K562 (cell line): Measurements from ENCODE around the gene TOM1L1. TPM values are rescaled to one million over a fixed set of nuclear protein-coding genes. Genes with fewer than 3 reads are reported as not detected.

ENCODE experiments used
- ATAC-seq: fragments of 200-7000 bp; cut with Tn5 transposase; 3 replicates; pipeline ENCODE4 v1.9.1; 2020; ENCODE audit warnings: moderate library complexity
- BruUV-seq: library from RNA; stranded (reverse); fragments of 400-500 nt; replicated peaks from 2 replicates; lab custom pipeline; 2021; lab: Mats Ljungman, UMichigan
- CTCF ChIA-PET: fragments of 300-600 bp; formaldehyde crosslinking; extraction: SDS; loops from one replicate; lab custom pipeline; 2021; ENCODE audit warnings: low intra/inter-chr PET ratio; lab: Yijun Ruan, JAX
- POLR2A ChIA-PET: fragments of 300-600, 350-650 bp; sonication (Branson Sonifier 250); formaldehyde crosslinking; extraction: SDS; loops from one replicate; lab custom pipeline; 2021; ENCODE audit warnings: antibody characterized with exemption, inconsistent platforms; lab: Yijun Ruan, JAX
- DNase-seq, 4 experiments: peaks; one replicate each; pipeline versions ENCODE4 v3.0.0 to v3.0.0-alpha.2; 2011 to 2018; ENCODE audit warnings: low spot score in 3 of 4, mixed read lengths in 3 of 4; ENCODE audit errors: extremely low read depth in 1 of 4
- FAIRE-seq: peaks from 2 replicates; lab custom pipeline; 2011; peaks lifted over from hg19 to GRCh38; lab: Jason Lieb, UNC
- H2AFZ ChIP-seq: 2 replicates; pipeline ENCODE4 v1.6.0; 2011; ENCODE audit warnings: low read depth, low read length, control low read depth, inconsistent platforms
- H3K27ac ChIP-seq: fragments of 200-600 bp; 3 replicates; pipeline ENCODE4 v1.8.0; 2011; ENCODE audit warnings: low read depth, mild to moderate bottlenecking, control low read depth, inconsistent platforms, low read length, moderate library complexity, mixed read lengths; ENCODE audit errors: extremely low read depth
- H3K27me3 ChIP-seq, 2 experiments: fragments of 300-600 bp in 1 of 2; 2 replicates in 1 of 2; 3 replicates in 1 of 2; pipeline versions ENCODE4 v1.6.0 to v1.8.0; 2011; ENCODE audit warnings: inconsistent platforms in 2 of 2, low read length in 2 of 2, mild to moderate bottlenecking in 1 of 2, mixed read lengths in 1 of 2, moderate library complexity in 1 of 2; ENCODE audit not compliant: control insufficient read depth in 2 of 2, insufficient read depth in 2 of 2
- H3K36me3 ChIP-seq: fragments of 300-600 bp; 3 replicates; pipeline ENCODE4 v1.8.0; 2011; ENCODE audit warnings: mild to moderate bottlenecking, low read length, inconsistent platforms; ENCODE audit not compliant: control insufficient read depth, insufficient read depth
- H3K4me1 ChIP-seq, 2 experiments: fragments of 200-600 bp in 1 of 2; replicated peaks in 1 of 2; 2 replicates in 1 of 2; 3 replicates in 1 of 2; pipeline versions ENCODE4 v1.5.1 to v1.8.0; 2011; ENCODE audit warnings: inconsistent platforms in 2 of 2, low read length in 2 of 2, mild to moderate bottlenecking in 1 of 2, mixed read lengths in 1 of 2, moderate library complexity in 1 of 2; ENCODE audit not compliant: control insufficient read depth in 2 of 2, insufficient read depth in 2 of 2
- H3K4me2 ChIP-seq: 2 replicates; pipeline ENCODE4 v1.6.1; 2011; ENCODE audit warnings: low read length, control low read depth, inconsistent platforms, mixed read lengths; ENCODE audit not compliant: insufficient read depth
- H3K4me3 ChIP-seq: fragments of 200-600 bp; sonication (generic), shearing (Covaris generic); 2 replicates; pipeline ENCODE4 v1.5.1; 2016; ENCODE audit warnings: control low read depth, inconsistent platforms
- H3K79me2 ChIP-seq: fragments of 200-600 bp; 3 replicates; pipeline ENCODE4 v1.8.0; 2011; ENCODE audit warnings: low read length, inconsistent platforms; ENCODE audit not compliant: control insufficient read depth, insufficient read depth
- H3K9ac ChIP-seq, 2 experiments: 2 replicates each; pipeline versions ENCODE4 v1.6.0 to v1.6.1; 2011; ENCODE audit warnings: low read depth in 2 of 2, low read length in 2 of 2, control low read depth in 1 of 2, inconsistent platforms in 1 of 2, mild to moderate bottlenecking in 1 of 2, mixed read lengths in 1 of 2; ENCODE audit not compliant: insufficient read depth in 1 of 2
- H3K9me1 ChIP-seq: one replicate; pipeline ENCODE4 v1.6.0; 2011; ENCODE audit warnings: inconsistent platforms, mild to moderate bottlenecking, low read length, moderate library complexity; ENCODE audit not compliant: control insufficient read depth, insufficient read depth
- H3K9me3 ChIP-seq: replicated peaks from 2 replicates; pipeline ENCODE4 v1.5.1; 2011; ENCODE audit warnings: low read depth, low read length, inconsistent platforms; ENCODE audit not compliant: control insufficient read depth, insufficient read depth
- H4K20me1 ChIP-seq: replicated peaks from 2 replicates; pipeline ENCODE4 v1.6.1; 2011; ENCODE audit warnings: low read length, inconsistent platforms, mixed read lengths; ENCODE audit not compliant: control insufficient read depth, insufficient read depth
- CXXC5 ChIP-seq: fragments of 250-450 bp; sonication (Bioruptor Pico); IDR thresholded peaks from 2 replicates; pipeline ENCODE4 v1.8.0; 2022; ENCODE audit warnings: inconsistent platforms, mild to moderate bottlenecking, moderate library complexity
- KDM1A ChIP-seq, 2 experiments: fragments of 450-650 bp; IDR thresholded peaks; 2 replicates each; pipeline ENCODE4 v1.6.1; 2016; ENCODE audit warnings: mild to moderate bottlenecking in 2 of 2
- NFE2 ChIP-seq: IDR thresholded peaks from 2 replicates; pipeline ENCODE4 v1.6.1; 2014; ENCODE audit warnings: antibody characterized with exemption, low read depth
- TBP ChIP-seq: optimal IDR thresholded peaks from 2 replicates; pipeline ENCODE3; 2011; ENCODE audit warnings: low read depth, low read length, improper control_type of control experiment
- ZNF644 ChIP-seq: fragments of 200-800 bp; sonication (Bioruptor generic); IDR thresholded peaks from 2 replicates; pipeline ENCODE4 v1.6.1; 2016; ENCODE audit warnings: low read depth, missing genetic modification characterization, missing compliant biosample characterization
- WGBS: fragments of 100-300 bp; shearing (Covaris generic); methylation state at CpG from one replicate; pipeline ENCODE4 v1.1.6; 2016; ENCODE audit warnings: low coverage, mixed read lengths; ENCODE audit not compliant: insufficient coverage; ENCODE audit errors: missing lambda C conversion rate; 5-methylcytosine and 5-hydroxymethylcytosine counted together
- in situ Hi-C: fragments of 300-500 bp; cut with MboI; formaldehyde crosslinking; loops from 4 replicates; pipeline ENCODE4 v1.15.0; 2018; ENCODE audit warnings: inconsistent platforms, mixed read lengths
- intact Hi-C: fragments of 100-400 bp; cut with micrococcal nuclease; formaldehyde crosslinking; loops from 2 replicates; pipeline ENCODE4 v1.14.2; 2022
- polyA plus RNA-seq, 8 experiments: library from polyadenylated mRNA; depleted of rRNA in 4 of 8; stranded (reverse) in 5 of 8; unstranded in 3 of 8; fragments of >200 nt; fragmentation: Nextera tagmentation in 2 of 8; fragmentation: Illumina TruSeq in 1 of 8; extraction: Ambion mirVana in 2 of 8; extraction: Trizol in 1 of 8; gene quantifications; 2 replicates each; pipeline versions ENCODE4 v1.2.1 to v1.2.3, GENCODE V29; 2011 to 2014; ENCODE audit warnings: inconsistent platforms in 1 of 8, missing spikeins in 1 of 8
- total RNA-seq, 7 experiments: library from RNA; depleted of rRNA in 6 of 7; stranded (reverse); fragments of >200 nt in 6 of 7; fragmentation: Illumina TruSeq in 2 of 7; extraction: Trizol in 2 of 7; gene quantifications; 2 replicates each; pipeline versions ENCODE4 v1.2.1 to v1.2.3, GENCODE V29; 2011 to 2021; ENCODE audit warnings: low replicate concordance in 1 of 7
- TF ChIP-seq, protein P1 (sequence below): fragments of 250-450 bp; sonication (Bioruptor Pico); IDR thresholded peaks from 2 replicates; pipeline ENCODE4 v1.8.0; 2021; ENCODE audit warnings: borderline replicate concordance, mild to moderate bottlenecking, moderate library complexity; ENCODE audit not compliant: poor library complexity, severe bottlenecking
- TF ChIP-seq, protein P2 (sequence below): fragments of 450-650 bp; formaldehyde crosslinking; IDR thresholded peaks from 2 replicates; pipeline ENCODE4 v1.4.0; 2020; ENCODE audit warnings: mild to moderate bottlenecking, mixed read lengths
- TF ChIP-seq, protein P3 (sequence below): fragments of 250-450 bp; sonication (Bioruptor Pico); IDR thresholded peaks from 2 replicates; pipeline ENCODE4 v1.4.0; 2020; ENCODE audit warnings: mild to moderate bottlenecking, moderate library complexity

Gene TOM1L1
- total and polyA plus RNA-seq, 9 of the 15 experiments (the other 6 are each of a cell fraction or from before 2014, with no cell fraction given) = 21.3 to 74.3 (median 31.0) TPM

DNA sequence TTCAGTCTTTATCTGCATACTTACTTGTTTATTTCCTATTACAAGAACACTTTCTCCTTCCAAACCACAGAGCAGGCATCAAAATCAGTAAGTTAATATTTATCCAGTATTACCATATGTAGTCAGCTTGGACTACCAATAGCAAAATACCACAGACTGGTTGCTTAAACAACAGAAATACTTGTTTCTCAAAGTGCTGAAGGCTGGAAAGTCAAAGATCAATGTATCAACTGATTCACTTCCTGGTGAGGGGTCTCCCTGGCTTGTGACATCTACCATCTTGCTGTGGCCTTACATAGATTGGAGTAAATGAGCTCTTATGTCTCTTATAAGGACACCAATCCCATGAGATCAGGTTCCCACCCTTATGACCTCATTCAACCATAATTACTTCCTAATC is 70.5 kb downstream of the TOM1L1 start (continued):
- TF ChIP-seq ZNF644 (tag) (no peak), CXXC5 (no peak)

DNA sequence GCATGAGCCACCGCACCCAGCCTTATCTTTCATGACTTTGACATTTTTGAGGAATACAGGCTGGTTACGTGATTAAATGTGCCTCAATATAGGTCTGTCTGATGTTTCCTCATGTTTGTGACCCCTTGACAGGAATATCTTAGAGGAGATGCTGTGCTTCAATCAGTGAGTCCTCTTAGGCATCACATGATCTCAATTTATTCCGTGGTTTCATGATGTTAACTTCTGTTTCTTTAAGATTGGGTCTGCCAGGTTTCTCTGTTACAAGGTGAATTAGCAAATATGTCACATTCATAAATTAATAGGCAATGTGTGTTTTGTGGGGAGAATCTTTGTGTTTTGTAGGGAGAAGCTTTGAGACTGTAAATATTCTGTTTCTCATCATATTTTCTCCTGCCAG is 71.2 kb downstream of the TOM1L1 start:
- no peaks in the 10 kb centered on the region; the same call in 1 of the 3 replicates for H3K36me3 ChIP-seq
- in situ Hi-C loops (no loop called here), intact Hi-C loops (no loop called here)
- FAIRE-seq = peak; percentile 35
- peaks cover 97% of the 10 kb centered on the region for H3K79me2 ChIP-seq
- POLR2A ChIA-PET = no interaction called here
- TF ChIP-seq, protein P1, sequence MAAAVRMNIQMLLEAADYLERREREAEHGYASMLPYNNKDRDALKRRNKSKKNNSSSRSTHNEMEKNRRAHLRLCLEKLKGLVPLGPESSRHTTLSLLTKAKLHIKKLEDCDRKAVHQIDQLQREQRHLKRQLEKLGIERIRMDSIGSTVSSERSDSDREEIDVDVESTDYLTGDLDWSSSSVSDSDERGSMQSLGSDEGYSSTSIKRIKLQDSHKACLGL (CRISPR knock-in tag) = no peak
- TF ChIP-seq, protein P2, sequence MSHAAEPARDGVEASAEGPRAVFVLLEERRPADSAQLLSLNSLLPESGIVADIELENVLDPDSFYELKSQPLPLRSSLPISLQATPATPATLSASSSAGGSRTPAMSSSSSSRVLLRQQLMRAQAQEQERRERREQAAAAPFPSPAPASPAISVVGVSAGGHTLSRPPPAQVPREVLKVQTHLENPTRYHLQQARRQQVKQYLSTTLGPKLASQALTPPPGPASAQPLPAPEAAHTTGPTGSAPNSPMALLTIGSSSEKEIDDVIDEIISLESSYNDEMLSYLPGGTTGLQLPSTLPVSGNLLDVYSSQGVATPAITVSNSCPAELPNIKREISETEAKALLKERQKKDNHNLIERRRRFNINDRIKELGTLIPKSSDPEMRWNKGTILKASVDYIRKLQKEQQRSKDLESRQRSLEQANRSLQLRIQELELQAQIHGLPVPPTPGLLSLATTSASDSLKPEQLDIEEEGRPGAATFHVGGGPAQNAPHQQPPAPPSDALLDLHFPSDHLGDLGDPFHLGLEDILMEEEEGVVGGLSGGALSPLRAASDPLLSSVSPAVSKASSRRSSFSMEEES = peak; percentile 50
- 0 out of 4 replicates have a peak, but pooled peaks have one; percentile 9 to 11 for TF ChIP-seq KDM1A (IDR thresholded peaks at IDR 0.05)
- TF ChIP-seq, protein P3, sequence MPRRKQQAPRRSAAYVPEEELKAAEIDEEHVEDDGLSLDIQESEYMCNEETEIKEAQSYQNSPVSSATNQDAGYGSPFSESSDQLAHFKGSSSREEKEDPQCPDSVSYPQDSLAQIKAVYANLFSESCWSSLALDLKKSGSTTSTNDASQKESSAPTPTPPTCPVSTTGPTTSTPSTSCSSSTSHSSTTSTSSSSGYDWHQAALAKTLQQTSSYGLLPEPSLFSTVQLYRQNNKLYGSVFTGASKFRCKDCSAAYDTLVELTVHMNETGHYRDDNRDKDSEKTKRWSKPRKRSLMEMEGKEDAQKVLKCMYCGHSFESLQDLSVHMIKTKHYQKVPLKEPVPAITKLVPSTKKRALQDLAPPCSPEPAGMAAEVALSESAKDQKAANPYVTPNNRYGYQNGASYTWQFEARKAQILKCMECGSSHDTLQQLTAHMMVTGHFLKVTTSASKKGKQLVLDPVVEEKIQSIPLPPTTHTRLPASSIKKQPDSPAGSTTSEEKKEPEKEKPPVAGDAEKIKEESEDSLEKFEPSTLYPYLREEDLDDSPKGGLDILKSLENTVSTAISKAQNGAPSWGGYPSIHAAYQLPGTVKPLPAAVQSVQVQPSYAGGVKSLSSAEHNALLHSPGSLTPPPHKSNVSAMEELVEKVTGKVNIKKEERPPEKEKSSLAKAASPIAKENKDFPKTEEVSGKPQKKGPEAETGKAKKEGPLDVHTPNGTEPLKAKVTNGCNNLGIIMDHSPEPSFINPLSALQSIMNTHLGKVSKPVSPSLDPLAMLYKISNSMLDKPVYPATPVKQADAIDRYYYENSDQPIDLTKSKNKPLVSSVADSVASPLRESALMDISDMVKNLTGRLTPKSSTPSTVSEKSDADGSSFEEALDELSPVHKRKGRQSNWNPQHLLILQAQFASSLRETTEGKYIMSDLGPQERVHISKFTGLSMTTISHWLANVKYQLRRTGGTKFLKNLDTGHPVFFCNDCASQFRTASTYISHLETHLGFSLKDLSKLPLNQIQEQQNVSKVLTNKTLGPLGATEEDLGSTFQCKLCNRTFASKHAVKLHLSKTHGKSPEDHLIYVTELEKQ (CRISPR knock-in tag) = no peak
- TF ChIP-seq TBP = peak; percentile 44
- peak; percentile 33; the same call in 1 of the 2 replicates for TF ChIP-seq NFE2
- H3K4me1 ChIP-seq = peaks cover 0 to 21% of the 10 kb centered on the region in 2 experiments
- peak in 1 of 4 experiments; percentile 12 for DNase-seq
- no peak overlapping the region for H3K4me3 ChIP-seq
- no peak for ATAC-seq
- no peak overlapping the region for H3K9ac ChIP-seq
- no peak overlapping the region; the same call in 1 of the 2 replicates for H3K4me2 ChIP-seq
- H4K20me1 ChIP-seq = no peaks in the 10 kb centered on the region
- CTCF ChIA-PET = no interaction called here
- H3K27ac ChIP-seq = no peak overlapping the region
- no peaks in the 10 kb centered on the region for H3K9me1 ChIP-seq
- H3K9me3 ChIP-seq = no peaks in the 10 kb centered on the region
- H3K27me3 ChIP-seq = no peaks in the 10 kb centered on the region
- no peak overlapping the region for H2AFZ ChIP-seq
- no TSS peak for BruUV-seq
- WGBS = 7% methylated on average over 3 of the region's 3 CpGs
